Effector memory CD8-positive, alpha-beta T cell (primary cell): ENCODE measurements around the gene MKI67.
"Not testable (repeated sequence)": the region's sequence is repeated elsewhere in the genome, so short reads cannot be mapped to it uniquely, and the experiment has no call there.

ENCODE experiments used
- ATAC-seq: fragments of 150-1000 bp; cut with Tn5 transposase; replicated peaks from 2 replicates; pipeline ENCODE4 v1.10.0; 2021; ENCODE audit warnings: mild to moderate bottlenecking, moderate library complexity
- DNase-seq, 3 experiments: peaks; one replicate each; pipeline ENCODE4 v3.0.0; 2021
- H3K27ac Mint-ChIP-seq, 2 donors: one replicate each; pipeline ENCODE4 v1.8.0; 2022; ENCODE audit warnings: mild to moderate bottlenecking in 2 of 2, mixed read lengths in 2 of 2, moderate library complexity in 2 of 2
- H3K27me3 Mint-ChIP-seq, 2 donors: one replicate each; pipeline ENCODE4 v1.8.0; 2022; ENCODE audit warnings: mixed read lengths in 2 of 2
- H3K36me3 Mint-ChIP-seq: one replicate; pipeline ENCODE4 v1.8.0; 2022; ENCODE audit warnings: mild to moderate bottlenecking, moderate library complexity, mixed read lengths; ENCODE audit not compliant: insufficient read depth
- H3K4me1 Mint-ChIP-seq, 2 donors: one replicate each; pipeline ENCODE4 v1.8.0; 2022; ENCODE audit warnings: low read depth in 2 of 2, mixed read lengths in 2 of 2
- H3K4me3 Mint-ChIP-seq, 2 donors: one replicate each; pipeline ENCODE4 v1.8.0; 2022; ENCODE audit warnings: mild to moderate bottlenecking in 2 of 2, mixed read lengths in 2 of 2, moderate library complexity in 2 of 2
- H3K9me3 Mint-ChIP-seq, 2 donors: one replicate each; pipeline ENCODE4 v1.8.0; 2022; ENCODE audit warnings: mixed read lengths in 2 of 2

The MKI67 gene

DNA sequence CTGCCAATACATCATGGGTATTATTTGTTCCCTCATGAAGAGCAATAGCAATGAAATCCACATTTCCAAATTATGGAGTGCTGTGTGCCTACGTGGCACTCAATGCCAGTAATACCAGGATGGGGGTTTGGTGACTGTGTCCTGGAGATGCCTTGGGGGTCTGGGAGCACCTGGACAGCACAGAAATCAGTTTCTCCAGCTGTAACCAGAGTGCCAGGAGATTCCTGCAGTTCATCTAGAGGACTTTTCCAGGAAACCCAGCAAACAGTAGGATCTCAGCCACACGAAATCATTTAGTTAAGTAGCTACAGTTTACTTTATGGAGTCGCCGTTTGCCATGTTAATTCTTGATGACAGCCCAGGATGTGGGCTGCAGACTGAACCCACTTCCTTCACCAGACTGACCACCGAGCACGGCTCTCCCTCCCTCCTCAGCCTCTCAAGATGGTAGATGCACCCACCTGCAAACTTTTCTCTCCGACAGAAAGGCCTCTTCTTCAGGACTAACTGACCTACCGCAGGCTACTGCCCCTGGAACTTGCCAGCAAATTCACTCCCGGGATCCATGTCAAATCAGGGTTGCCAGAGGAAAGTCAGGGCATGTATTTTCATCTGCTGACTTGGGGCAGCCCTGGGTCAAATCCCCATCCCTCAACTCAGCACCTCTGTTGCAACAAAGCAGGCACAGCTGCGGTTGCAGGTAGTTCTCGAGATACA, 30.3 kb downstream of the MKI67 start:
- Mint-ChIP-seq H3K4me1 (peaks cover 30 to 33% of the 10 kb centered on the region in 2 donors), H3K27me3 (no peaks in the 10 kb centered on the region), H3K9me3 (no peaks in the 10 kb centered on the region), H3K4me3 (peak overlapping the region; percentile 82 to 87), H3K27ac (peak overlapping the region; percentile 84 to 94), H3K36me3 (peaks cover 5% of the 10 kb centered on the region)
- peak in 1 of 3 experiments; percentile 18 for DNase-seq
- peak; percentile 80 for ATAC-seq

DNA sequence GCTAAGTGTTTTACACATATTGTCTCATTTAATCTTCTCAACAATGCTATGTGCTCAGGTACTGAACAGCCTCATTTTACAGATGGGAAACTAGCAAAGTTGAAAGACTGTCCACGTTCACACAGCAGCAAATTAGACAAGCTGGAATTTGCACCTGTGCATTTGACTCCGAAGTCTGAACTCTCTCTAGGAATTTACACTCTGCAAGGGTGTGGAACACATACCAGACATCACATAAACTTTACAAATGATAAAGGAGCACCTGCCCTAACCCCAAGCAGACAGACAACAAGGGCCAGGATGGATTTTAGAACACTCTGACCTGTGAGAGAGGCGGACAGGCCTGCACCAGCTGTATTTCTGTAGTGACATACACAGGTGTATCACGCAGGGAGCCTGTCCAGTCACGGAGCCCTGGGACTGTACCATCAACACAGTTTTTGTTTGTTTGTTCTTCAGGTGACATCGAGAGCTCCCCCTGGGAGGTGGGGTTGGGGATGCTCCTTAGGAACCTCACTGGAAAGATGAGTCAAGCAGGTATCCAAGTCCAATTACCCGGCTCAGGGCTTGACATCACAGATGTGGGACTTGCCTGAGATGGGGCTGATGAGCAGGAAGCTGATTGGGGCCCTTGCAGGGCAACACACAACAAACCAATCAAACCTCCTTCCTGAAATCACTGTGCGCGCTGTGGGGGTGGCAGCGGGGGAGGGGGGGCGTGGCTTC, 31.0 kb downstream of the MKI67 start:
- Mint-ChIP-seq H3K27ac (peak overlapping the region; percentile 84 to 94), H3K36me3 (peaks cover 5% of the 10 kb centered on the region), H3K27me3 (no peaks in the 10 kb centered on the region), H3K4me1 (peaks cover 30 to 33% of the 10 kb centered on the region in 2 donors), H3K4me3 (peak overlapping the region; percentile 82 to 87), H3K9me3 (no peaks in the 10 kb centered on the region)
- peak; percentile 93 for ATAC-seq
- peak; percentile 27 to 32 (median 31) for DNase-seq

DNA sequence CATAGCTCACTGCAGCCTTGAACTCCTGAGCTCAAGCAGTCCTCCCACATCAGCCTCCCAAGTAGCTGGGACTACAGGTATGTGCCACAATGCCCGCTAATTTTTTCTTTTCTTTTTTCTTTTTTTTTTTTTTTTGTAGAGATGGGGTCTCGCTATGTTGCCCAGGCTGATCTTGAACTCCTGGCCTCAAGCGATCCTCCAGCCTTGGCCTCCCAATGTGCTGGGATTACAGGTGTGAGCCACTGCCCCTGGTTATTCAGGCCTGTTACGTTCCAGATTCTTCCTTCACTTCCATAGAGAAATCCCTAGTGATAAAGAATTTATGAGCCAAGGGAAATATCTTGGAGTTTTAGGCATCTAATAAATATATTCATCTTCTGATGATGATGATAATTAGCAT, 31.6 kb downstream of the MKI67 start:
- ATAC-seq, H3K27me3 Mint-ChIP-seq, DNase-seq, H3K36me3 Mint-ChIP-seq, H3K9me3 Mint-ChIP-seq: not testable (repeated sequence)
- Mint-ChIP-seq H3K4me1 (peaks cover 30 to 33% of the 10 kb centered on the region in 2 donors), H3K27ac (peak overlapping the region in 1 of 2 donors; percentile 84), H3K4me3 (peak overlapping the region in 1 of 2 donors; percentile 82)

DNA sequence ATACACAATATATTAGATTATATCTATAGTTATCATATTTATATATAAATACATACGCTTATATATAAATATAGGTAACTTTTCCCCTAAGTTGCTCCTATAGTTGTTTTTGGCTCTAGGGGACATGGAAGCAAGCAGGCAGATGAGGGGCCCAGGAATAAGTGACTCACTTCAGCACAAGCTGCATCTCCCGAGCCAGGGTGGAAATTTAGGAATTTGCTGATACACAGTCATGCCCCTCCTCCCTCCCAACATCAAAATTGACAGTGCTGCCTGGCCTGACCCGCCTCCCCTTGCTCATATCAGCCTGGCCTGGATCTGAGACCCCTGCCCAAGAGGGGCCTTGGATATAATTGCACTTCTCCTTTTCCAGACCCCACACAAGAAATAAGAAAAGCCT, 33.8 kb downstream of the MKI67 start:
- Mint-ChIP-seq H3K27ac (no peak overlapping the region), H3K36me3 (peaks cover 5% of the 10 kb centered on the region), H3K4me1 (peaks cover 21 to 27% of the 10 kb centered on the region in 2 donors), H3K27me3 (no peaks in the 10 kb centered on the region), H3K9me3 (no peaks in the 10 kb centered on the region), H3K4me3 (no peak overlapping the region)
- DNase-seq (no peak), ATAC-seq (no peak)

DNA sequence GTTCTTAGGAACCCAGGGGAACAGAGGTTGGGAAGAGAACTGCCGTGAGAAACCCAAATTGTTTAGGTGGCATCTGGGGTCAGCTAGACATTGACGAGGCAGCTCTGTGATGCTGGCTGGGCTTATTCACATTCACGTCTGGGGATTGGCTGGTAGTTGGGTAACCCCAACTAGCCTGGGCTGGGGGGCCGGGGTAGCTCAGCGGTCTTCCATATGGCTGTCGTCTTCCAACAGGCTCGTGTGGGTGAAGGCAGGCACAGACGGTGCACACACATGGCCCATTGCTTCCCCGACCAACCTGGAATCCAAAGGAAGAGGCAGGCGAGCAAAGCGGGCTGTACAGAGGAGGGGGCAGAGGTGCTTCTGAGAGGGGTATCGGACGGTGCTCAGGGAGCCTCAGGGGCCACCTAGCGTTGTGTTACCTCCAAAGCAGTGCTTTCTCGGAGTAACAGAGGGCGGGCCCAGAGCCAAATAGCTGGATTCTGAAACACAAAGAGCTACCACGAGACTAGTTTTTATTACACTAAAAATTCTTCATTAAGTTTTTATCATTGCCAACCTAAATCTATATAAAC, 34.5 kb downstream of the MKI67 start:
- DNase-seq (no peak), ATAC-seq (no peak)
- H3K27ac Mint-ChIP-seq: no peak overlapping the region

DNA sequence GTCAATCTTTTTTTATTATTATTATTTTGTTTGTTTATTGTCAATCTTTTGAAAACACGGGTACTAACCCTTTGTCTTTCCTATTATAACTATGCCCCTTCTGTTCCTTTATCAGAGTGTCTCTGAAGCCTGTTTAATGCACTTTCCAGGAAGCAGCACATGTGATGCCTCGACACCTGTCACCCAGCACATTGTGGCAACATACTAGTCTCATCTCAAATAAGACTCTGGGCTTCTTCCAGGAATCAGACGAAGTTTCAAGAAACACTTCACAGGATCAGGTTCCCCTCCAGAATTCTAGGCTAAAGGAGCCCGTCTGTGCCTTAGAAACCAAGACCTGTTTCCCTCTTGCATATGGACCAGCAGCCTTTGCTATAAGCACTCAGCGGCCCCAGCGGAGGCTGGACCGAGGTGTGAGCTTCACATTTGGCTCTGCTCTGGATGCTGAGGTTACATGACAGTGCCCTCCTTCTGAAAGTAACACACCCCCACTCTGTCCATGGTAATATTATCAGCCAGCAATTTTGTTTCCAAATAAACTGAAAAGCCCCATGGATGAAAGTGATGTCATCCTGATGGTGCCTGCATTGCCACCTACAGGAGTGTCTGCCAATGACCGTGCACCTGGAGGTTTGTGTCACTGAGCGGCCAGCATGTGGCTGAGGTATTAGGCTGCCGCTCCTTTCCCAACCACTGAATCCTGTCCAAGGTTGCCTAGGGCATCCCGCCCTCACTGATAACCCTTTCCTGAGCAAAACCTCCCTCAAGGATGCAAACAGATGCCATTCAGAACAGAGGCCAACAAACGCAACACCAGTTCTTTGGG, 38.1 kb downstream of the MKI67 start:
- no peaks in the 10 kb centered on the region for H3K9me3 Mint-ChIP-seq
- H3K36me3 Mint-ChIP-seq: peaks cover 8% of the 10 kb centered on the region
- no peak for ATAC-seq
- H3K27ac Mint-ChIP-seq: peak overlapping the region in 1 of 2 donors; percentile 2
- H3K4me1 Mint-ChIP-seq: peaks cover 0 to 6% of the 10 kb centered on the region in 2 donors
- no peak for DNase-seq
- H3K27me3 Mint-ChIP-seq: no peaks in the 10 kb centered on the region
- no peak overlapping the region for H3K4me3 Mint-ChIP-seq

More for the DNA sequence above, 34.5 kb downstream of the MKI67 start:
- Mint-ChIP-seq H3K9me3 (no peaks in the 10 kb centered on the region), H3K4me3 (no peak overlapping the region), H3K27me3 (no peaks in the 10 kb centered on the region), H3K4me1 (peaks cover 19 to 23% of the 10 kb centered on the region in 2 donors), H3K36me3 (peaks cover 5% of the 10 kb centered on the region)

DNA sequence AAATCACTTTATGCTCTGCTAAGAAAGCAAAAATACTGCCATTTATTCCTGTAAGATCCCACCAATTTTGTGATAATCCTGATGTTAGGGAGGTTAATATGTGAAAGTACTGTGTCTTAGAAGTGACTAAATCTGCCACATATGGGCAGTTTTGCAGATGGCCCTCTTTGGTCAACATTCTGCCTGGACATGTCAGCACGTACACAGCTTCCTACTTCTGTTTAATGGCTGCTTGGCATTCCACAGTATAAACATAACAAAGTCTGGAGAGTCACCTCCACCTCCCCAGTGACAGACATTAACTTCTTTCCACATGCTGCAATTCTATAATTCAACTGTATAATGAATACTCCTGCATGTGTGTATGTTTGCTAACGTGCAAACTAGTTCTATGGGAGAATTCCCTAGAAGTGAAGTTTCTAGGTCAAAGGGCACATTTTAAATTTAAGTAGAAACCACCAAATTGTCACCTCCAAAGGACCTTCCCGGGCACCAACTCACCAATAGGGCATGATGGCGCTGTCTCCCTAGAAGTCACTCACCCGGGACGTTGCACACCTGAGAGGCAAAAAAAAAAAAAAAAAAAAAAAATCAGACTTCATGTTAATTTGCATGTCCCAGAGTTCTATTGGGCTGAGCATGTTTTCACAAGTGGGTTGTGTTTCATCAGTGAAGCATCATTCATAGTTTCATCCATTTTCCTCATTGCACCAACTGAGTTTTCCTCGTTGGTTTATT, 38.9 kb downstream of the MKI67 start:
- peaks cover 10% of the 10 kb centered on the region for H3K36me3 Mint-ChIP-seq
- DNase-seq (no peak), ATAC-seq (peak; percentile 24)
- H3K4me1 Mint-ChIP-seq: peaks cover 0 to 6% of the 10 kb centered on the region in 2 donors
- H3K27ac Mint-ChIP-seq: peak overlapping the region; percentile 25 to 71
- no peak overlapping the region for H3K4me3 Mint-ChIP-seq
- H3K27me3 Mint-ChIP-seq: no peaks in the 10 kb centered on the region
- no peaks in the 10 kb centered on the region for H3K9me3 Mint-ChIP-seq

DNA sequence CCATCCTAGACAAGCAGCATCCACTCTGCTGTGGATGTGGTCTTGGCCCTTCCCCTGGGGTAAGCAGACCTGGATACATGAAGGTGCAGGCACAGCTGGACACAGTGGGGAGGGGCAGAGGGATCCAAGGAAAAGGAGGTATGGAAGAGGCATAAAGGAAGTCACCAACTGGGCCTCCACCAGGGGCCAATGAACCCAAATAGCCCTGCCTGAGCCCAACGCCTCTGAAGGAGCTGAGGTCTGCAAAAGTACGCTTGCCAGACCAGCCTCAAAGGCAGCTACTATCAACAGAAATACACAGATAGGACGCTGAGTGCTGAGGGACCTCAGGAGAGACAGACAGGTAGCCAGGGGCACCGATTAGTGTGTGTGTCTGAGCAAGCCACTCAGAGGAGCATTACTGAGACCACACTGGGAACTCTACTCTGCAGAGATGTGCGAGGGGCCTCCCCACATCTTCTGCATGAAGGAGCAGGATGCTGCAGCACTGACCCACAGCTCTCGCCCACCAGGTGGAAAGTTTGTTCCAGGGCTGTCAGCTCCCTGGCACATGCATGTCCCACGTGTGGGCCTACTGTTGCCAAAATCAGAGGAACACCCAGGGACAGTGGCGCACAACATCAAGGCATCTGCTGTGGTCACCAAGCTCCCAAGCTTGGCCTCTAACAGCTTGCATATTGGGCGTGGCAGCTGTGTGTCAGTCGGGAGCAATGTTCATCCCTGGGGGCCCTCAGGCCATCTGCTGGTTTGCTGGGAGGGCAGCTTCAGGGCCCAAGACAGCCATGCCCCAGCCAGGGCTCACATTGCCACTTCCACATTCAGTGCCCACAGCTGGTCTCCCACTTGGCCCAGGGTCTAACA, 40.0 kb downstream of the MKI67 start:
- DNase-seq (no peak), ATAC-seq (no peak)
- Mint-ChIP-seq H3K36me3 (peaks cover 17% of the 10 kb centered on the region), H3K4me1 (peaks cover 0 to 6% of the 10 kb centered on the region in 2 donors), H3K27ac (peak overlapping the region; percentile 35 to 71), H3K27me3 (no peaks in the 10 kb centered on the region), H3K9me3 (no peaks in the 10 kb centered on the region), H3K4me3 (no peak overlapping the region)

DNA sequence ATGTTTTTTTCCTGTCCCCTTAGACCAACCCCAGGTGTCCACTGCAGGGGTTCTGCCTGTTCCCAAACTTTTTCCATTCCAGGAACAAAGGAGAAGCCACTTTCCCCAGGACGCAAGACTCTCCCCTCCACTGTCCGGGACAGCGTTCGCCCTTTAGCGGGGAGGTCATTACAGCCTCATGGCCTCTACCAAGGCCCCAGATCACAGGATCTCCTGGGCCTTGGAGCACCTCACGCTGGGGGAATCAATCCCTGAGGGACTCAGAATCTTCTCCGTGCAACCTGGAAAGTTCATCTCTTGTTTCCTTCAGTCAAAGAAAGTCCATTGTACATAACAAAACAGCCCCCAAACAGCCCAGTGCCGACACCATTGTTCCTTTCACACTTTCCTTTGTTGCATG, 41.2 kb downstream of the MKI67 start:
- no peak for DNase-seq

DNA sequence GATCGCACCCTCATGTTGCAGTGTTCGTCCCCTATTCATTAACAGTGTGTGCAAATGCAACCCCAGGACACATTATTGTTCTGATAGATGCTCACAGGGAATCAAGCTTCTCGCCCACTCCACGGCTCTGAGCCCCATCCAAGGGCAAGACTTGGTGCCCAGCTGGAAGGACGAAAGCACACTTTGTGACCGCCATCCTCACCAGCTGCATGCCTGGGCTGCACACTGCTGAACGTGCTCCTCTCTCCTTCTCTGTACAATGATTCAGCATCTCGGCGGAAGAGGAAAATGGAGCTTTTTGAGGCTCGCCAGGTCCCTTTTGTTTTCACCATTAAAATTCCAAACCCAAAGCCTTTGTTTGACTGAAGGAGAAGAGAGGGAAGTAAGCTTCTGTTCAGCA, 41.9 kb downstream of the MKI67 start:
- peaks cover 33% of the 10 kb centered on the region for H3K36me3 Mint-ChIP-seq
- no peak overlapping the region for H3K27ac Mint-ChIP-seq

More for the DNA sequence above, 41.2 kb downstream of the MKI67 start:
- peaks cover 0 to 6% of the 10 kb centered on the region in 2 donors for H3K4me1 Mint-ChIP-seq
- no peak for ATAC-seq
- no peak overlapping the region for H3K27ac Mint-ChIP-seq
- H3K4me3 Mint-ChIP-seq: no peak overlapping the region
- H3K9me3 Mint-ChIP-seq: no peaks in the 10 kb centered on the region
- peaks cover 26% of the 10 kb centered on the region for H3K36me3 Mint-ChIP-seq
- H3K27me3 Mint-ChIP-seq: no peaks in the 10 kb centered on the region

DNA sequence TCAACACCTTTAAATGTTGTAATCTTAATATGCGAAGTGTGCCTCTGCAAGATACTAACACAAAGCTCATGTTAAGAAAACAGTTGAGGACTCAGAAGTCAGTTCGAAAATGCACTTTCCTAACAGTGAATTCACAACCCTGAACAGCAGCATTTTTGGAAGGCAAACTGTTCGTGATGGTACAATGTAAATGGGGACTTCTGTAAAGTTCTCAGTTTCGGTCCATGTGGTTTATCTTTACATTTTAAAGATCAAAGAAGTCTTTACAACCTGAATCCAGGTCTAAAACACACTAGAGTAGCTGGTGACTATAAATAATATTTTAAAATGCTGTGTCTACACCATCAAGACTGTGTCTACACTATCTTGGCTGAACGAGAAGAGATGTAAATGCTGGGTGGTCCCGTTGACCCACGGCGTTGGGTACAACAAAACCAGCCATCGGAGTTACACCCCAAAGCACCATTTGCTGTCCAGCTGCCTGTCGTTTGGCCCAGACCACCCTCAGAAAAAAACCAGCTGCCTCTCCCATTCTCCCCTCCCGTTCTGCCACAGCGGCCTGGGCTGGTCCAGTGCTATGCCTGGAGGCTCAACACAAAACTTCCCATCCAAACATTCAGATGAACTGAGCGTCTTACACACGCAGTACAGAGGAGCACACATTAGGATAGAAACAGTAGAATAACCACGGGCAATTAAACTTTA, 42.9 kb downstream of the MKI67 start:
- ATAC-seq (no peak), DNase-seq (no peak)
- no peaks in the 10 kb centered on the region for H3K9me3 Mint-ChIP-seq
- H3K4me1 Mint-ChIP-seq: peaks cover 0 to 6% of the 10 kb centered on the region in 2 donors
- no peaks in the 10 kb centered on the region for H3K27me3 Mint-ChIP-seq
- H3K36me3 Mint-ChIP-seq: peaks cover 43% of the 10 kb centered on the region
- H3K27ac Mint-ChIP-seq: peak overlapping the region in 1 of 2 donors; percentile 18
- no peak overlapping the region for H3K4me3 Mint-ChIP-seq

More for the DNA sequence above, 41.9 kb downstream of the MKI67 start:
- H3K27me3 Mint-ChIP-seq: no peaks in the 10 kb centered on the region
- H3K4me3 Mint-ChIP-seq: no peak overlapping the region
- ATAC-seq (no peak), DNase-seq (no peak)
- no peaks in the 10 kb centered on the region for H3K9me3 Mint-ChIP-seq
- peaks cover 0 to 6% of the 10 kb centered on the region in 2 donors for H3K4me1 Mint-ChIP-seq
